ENCODE data around the gene DGKI. TPM values are rescaled to one million over a fixed set of nuclear protein-coding genes. Genes with fewer than 3 reads are reported as not detected.

DGKI gene
- total RNA-seq, 2 experiments from 2014 or later = 0.46 TPM; not detected in 1

DNA sequence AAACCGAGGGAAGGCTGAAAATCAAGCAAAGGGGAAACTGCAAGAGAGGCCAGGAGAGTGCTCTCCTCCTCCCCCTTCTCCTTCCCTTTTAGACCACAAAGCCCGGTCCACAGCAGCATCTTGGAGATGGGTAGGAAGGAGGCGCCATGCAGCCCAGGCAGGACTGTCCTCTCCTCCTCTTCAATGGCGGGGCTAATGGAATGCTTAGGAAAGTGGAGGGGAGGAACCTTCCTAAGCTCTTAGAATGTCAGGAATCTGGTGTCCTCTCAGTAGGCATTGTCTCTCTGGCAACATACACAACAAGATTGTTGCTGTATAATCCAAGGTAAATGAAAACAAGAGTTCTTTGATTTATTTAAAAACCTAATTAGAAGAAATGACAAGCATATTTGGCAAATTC lies 185.1 kb downstream of the DGKI start:
- no peaks in the 10 kb centered on the region for H3K9me3 ChIP-seq (ENCODE audit: low read length)
- no peak overlapping the region for H3K27ac ChIP-seq (ENCODE audit: low read depth, low read length, poor library complexity, severe bottlenecking)
- no TSS peak for BruUV-seq (replicated peaks)
- no peaks in the 10 kb centered on the region for H4K20me1 ChIP-seq (ENCODE audit: insufficient read depth, low read length)
- H2AFZ ChIP-seq (ENCODE audit: low read length) = no peak overlapping the region
- TF ChIP-seq, protein P1, sequence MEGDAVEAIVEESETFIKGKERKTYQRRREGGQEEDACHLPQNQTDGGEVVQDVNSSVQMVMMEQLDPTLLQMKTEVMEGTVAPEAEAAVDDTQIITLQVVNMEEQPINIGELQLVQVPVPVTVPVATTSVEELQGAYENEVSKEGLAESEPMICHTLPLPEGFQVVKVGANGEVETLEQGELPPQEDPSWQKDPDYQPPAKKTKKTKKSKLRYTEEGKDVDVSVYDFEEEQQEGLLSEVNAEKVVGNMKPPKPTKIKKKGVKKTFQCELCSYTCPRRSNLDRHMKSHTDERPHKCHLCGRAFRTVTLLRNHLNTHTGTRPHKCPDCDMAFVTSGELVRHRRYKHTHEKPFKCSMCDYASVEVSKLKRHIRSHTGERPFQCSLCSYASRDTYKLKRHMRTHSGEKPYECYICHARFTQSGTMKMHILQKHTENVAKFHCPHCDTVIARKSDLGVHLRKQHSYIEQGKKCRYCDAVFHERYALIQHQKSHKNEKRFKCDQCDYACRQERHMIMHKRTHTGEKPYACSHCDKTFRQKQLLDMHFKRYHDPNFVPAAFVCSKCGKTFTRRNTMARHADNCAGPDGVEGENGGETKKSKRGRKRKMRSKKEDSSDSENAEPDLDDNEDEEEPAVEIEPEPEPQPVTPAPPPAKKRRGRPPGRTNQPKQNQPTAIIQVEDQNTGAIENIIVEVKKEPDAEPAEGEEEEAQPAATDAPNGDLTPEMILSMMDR (conservative IDR thresholded peaks at IDR 0.05; ENCODE audit: low read length) = no peak
- no peak for TF ChIP-seq EZH2phosphoT487 (IDR thresholded peaks at IDR 0.05; ENCODE audit: borderline replicate concordance, low read depth, low read length)
- no peaks in the 10 kb centered on the region for H3K9me2 ChIP-seq (ENCODE audit: insufficient read depth, low read length)
- no peak overlapping the region for H3K4me2 ChIP-seq (ENCODE audit: low read length)
- H3K79me2 ChIP-seq (ENCODE audit: insufficient read depth, low read depth, low read length) = no peaks in the 10 kb centered on the region
- no peak for DNase-seq (ENCODE audit: low spot score)
- CTCF ChIA-PET (ENCODE audit: unreplicated experiment) = interaction anchor here (0.7 kb wide), 1 partner anchor 60 kb away, joined by 3 read pairs; no protein-coding TSS in a partner anchor
- no peaks in the 10 kb centered on the region for H3K36me3 ChIP-seq (ENCODE audit: insufficient read depth, low read length)
- POLR2A ChIA-PET = no interaction called here
- intact Hi-C loops (cut with micrococcal nuclease; ENCODE audit: unreplicated experiment) = no loop called here
- no peak overlapping the region for H3K4me3 ChIP-seq (ENCODE audit: low read depth, low read length, poor library complexity, severe bottlenecking)
- no peaks in the 10 kb centered on the region for H3K4me1 ChIP-seq (ENCODE audit: insufficient read depth, low read length, poor library complexity, severe bottlenecking)

DNA sequence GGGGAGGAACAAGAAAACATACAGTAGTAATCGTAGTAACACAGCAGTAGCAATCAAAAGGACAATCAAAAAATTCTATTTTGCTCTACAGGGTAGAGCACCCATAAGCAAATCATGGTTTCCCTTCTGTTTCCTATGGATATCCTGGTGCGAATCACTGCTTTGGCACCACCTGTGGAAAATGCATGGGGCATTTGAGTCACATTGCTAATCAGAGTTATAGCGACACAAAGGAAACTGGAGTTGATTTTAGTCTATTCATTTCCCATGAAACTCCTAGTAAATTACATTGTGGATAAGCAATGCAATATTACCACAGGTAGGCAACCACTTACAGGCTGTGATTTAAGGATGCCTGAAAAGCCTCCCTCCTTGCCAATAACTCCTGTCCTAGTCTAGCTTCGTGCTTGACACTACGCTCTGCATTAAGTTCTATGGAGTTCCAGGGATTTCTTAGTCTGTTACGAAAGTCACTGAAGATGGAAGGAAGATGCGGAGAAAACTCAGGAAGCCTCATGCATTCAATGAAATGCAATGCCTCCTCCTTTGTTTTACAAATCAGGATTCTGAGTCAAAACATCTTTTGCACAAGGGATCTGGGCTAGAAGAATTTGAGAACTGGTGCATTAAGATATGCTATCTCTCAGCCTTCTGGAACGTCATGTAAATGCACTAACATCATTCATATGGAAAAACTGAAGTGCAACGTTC lies 188.4 kb downstream of the DGKI start:
- no peaks in the 10 kb centered on the region for H3K79me2 ChIP-seq (ENCODE audit: insufficient read depth, low read depth, low read length)
- ChIA-PET POLR2A (interaction anchor here (0.5 to 0.6 kb wide), 2 partner anchors 230 to 463 kb away, joined by 3 read pairs; no protein-coding TSS in a partner anchor), CTCF (ENCODE audit: unreplicated experiment) (no interaction called here)
- H2AFZ ChIP-seq (ENCODE audit: low read length) = no peak overlapping the region
- no peak overlapping the region for H3K27ac ChIP-seq (ENCODE audit: low read depth, low read length, poor library complexity, severe bottlenecking)
- H3K9me3 ChIP-seq (ENCODE audit: low read length) = no peaks in the 10 kb centered on the region
- no peak overlapping the region for H3K4me2 ChIP-seq (ENCODE audit: low read length)
- TF ChIP-seq, protein P1 (conservative IDR thresholded peaks at IDR 0.05; ENCODE audit: low read length) = no peak
- no peak for TF ChIP-seq EZH2phosphoT487 (IDR thresholded peaks at IDR 0.05; ENCODE audit: borderline replicate concordance, low read depth, low read length)
- BruUV-seq (replicated peaks) = no TSS peak
- H3K36me3 ChIP-seq (ENCODE audit: insufficient read depth, low read length) = no peaks in the 10 kb centered on the region
- DNase-seq (ENCODE audit: low spot score) = no peak
- H3K4me1 ChIP-seq (ENCODE audit: insufficient read depth, low read length, poor library complexity, severe bottlenecking) = no peaks in the 10 kb centered on the region
- intact Hi-C loops (cut with micrococcal nuclease; ENCODE audit: unreplicated experiment) = no loop called here
- H3K9me2 ChIP-seq (ENCODE audit: insufficient read depth, low read length) = no peaks in the 10 kb centered on the region
- H4K20me1 ChIP-seq (ENCODE audit: insufficient read depth, low read length) = no peaks in the 10 kb centered on the region
- no peak overlapping the region for H3K4me3 ChIP-seq (ENCODE audit: low read depth, low read length, poor library complexity, severe bottlenecking)

DNA sequence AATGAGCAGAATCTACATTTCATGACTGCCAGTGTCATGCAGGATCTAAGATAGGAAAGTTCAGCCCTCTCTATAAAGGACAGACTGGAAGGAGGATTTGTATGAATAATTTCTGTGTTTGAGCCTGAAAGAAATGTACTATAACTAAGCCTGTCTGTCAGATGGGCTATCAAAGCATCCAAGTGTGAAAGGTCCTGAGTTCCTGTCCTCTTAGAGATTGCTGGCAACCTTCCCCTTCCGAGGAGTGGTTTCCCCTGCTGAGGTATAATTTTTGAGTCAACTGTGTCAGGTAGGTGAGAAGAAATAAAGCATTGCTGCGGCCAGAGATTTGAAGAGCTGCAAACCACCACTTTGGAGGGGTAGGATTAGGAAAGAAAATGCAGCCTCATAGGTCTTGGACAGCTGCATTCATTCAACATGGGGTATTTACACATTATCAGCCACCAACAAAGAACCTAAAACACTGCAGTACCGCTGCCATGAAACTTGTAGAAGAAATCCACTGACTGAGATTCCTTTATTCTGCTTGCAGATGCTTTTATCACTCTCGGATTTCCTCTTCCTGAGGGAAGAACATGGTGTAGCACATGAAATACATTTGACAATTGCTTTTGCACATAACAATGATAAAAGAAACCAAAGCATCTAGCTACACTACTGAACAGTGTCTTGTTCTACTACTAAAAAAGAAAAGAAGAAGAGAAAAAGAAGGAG lies 189.1 kb downstream of the DGKI start:
- no peak for DNase-seq (ENCODE audit: low spot score)
- no peaks in the 10 kb centered on the region for H3K9me3 ChIP-seq (ENCODE audit: low read length)
- no peaks in the 10 kb centered on the region for H3K4me1 ChIP-seq (ENCODE audit: insufficient read depth, low read length, poor library complexity, severe bottlenecking)
- H4K20me1 ChIP-seq (ENCODE audit: insufficient read depth, low read length) = no peaks in the 10 kb centered on the region
- no peaks in the 10 kb centered on the region for H3K36me3 ChIP-seq (ENCODE audit: insufficient read depth, low read length)
- no peaks in the 10 kb centered on the region for H3K9me2 ChIP-seq (ENCODE audit: insufficient read depth, low read length)
- ChIA-PET CTCF (ENCODE audit: unreplicated experiment) (no interaction called here), POLR2A (interaction anchor here (0.5 to 1.1 kb wide), 3 partner anchors 61 to 463 kb away, joined by 3 to 5 read pairs (median 3); no protein-coding TSS in a partner anchor)
- BruUV-seq (replicated peaks) = no TSS peak
- H3K27ac ChIP-seq (ENCODE audit: low read depth, low read length, poor library complexity, severe bottlenecking) = no peak overlapping the region
- H2AFZ ChIP-seq (ENCODE audit: low read length) = no peak overlapping the region
- H3K4me3 ChIP-seq (ENCODE audit: low read depth, low read length, poor library complexity, severe bottlenecking) = no peak overlapping the region
- H3K4me2 ChIP-seq (ENCODE audit: low read length) = no peak overlapping the region
- TF ChIP-seq EZH2phosphoT487 (IDR thresholded peaks at IDR 0.05; ENCODE audit: borderline replicate concordance, low read depth, low read length) = no peak
- TF ChIP-seq, protein P1 (conservative IDR thresholded peaks at IDR 0.05; ENCODE audit: low read length) = no peak
- no peaks in the 10 kb centered on the region for H3K79me2 ChIP-seq (ENCODE audit: insufficient read depth, low read depth, low read length)
- intact Hi-C loops (cut with micrococcal nuclease; ENCODE audit: unreplicated experiment) = no loop called here
